Measurements from ENCODE around the gene FMN1.
A peak's percentile ranks its signal among the peaks of the same experiment; 100 is the strongest.

Gene FMN1

GRCh38 chr15:33125894-33126537 is 68.5 kb downstream of the FMN1 start:
- DNase-seq (ENCODE audit: low read depth in 1 of 2, low spot score in 1 of 2), result no peak

DNA sequence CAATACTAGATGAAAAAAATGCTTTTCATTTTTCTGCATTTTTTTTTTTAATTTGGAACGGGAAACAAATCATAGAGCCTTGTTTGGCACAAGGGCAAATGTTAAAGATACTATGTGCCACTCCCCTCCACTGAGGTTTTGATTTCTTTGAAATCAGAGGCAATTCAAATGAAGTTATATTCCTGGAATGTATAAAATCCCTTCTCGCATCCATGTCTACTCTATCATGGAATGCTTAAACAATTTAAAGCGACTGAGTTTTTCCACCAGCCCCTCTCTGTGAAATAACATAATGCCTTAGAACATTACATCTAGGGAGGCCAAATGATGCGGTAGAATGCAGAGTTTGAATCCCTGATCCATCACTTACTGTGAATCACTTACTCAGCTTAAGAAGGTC is 69.7 kb downstream of the FMN1 start:
- DNase-seq (ENCODE audit: low read depth in 1 of 2, low spot score in 1 of 2), result no peak

DNA sequence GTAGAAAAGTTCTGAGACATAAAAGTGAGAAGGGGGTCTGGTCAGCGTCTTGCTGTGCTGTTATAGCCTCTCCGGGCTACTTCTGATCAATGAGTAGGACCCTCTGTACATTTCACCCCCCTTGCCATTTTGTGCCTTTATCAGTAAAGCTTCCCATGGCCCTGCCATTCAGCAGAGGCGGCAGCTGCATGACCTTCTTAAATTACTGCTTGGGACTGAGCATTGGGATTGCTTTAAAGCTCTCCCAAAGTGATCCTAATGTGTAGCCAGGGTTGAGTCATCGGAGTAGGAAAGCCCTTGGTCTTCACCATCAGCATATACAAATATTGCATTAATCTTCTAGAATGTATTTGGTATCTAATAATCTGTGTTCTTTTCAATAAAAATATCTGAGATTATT is 70.2 kb downstream of the FMN1 start:
- no peak for DNase-seq (ENCODE audit: low read depth in 1 of 2, low spot score in 1 of 2)

- no peak for DNase-seq (ENCODE audit: low read depth in 1 of 2, low spot score in 1 of 2)
Measured at GRCh38 chr15:33119865-33120264, 74.6 kb downstream of the FMN1 start.

- DNase-seq (ENCODE audit: low read depth in 1 of 2, low spot score in 1 of 2), result no peak
Measured at GRCh38 chr15:33119273-33119672, 75.2 kb downstream of the FMN1 start.

DNA sequence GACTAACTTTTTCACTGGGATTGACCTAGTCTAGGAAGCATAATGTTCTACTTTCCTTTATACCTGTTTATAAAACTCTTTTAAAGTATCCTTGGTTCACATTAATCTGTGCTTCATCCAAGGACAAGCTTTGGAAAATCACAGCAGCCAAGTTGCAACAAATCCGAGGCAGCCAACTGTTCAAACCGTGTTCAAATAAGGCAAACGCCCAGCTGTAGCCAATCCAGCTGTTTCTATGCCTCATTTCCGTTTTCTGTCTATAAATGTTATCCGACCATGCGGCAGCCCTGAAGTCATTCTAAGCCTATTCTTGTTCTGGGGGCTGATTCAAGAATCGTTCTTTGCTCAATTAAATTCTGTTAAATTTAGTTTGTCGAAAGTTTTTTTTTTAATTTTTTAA is 78.3 kb downstream of the FMN1 start:
- no peak for DNase-seq (ENCODE audit: low read depth in 1 of 2, low spot score in 1 of 2)

DNA sequence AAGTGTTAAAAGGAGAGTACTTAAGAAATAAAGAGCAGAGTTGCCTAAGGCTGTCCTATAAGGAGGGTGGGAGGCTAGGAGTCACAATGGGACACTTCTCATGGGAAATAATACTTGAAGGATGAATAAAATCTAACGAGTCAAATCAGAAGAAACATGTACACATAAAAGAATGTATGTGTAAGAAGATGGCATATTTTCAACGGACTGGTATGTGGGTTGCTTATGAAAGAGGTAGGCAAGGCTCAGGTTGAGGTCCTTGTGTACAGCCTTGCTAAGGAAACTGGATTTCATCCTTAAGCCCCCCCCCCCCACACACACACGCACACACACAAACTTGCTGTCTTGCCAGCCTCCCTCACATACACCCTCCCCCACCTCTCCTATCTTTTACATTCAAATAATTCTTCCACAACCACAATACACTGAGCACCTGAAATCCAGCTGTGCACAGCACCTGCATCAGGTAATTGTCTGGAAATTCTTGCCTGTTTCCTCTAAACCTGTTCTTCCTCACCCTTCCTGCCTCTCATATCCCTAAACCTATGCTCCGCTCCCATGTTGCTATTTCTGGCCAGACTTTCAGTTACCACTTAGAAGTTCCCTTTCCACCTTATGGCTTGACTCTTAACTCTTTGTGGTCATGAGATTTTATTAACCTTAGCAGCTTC is 79.2 kb downstream of the FMN1 start:
- no peak for DNase-seq (ENCODE audit: low read depth in 1 of 2, low spot score in 1 of 2)

GRCh38 chr15:33114374-33114717 is 80.2 kb downstream of the FMN1 start:
- no peak for DNase-seq (ENCODE audit: low read depth in 1 of 2, low spot score in 1 of 2)

DNA sequence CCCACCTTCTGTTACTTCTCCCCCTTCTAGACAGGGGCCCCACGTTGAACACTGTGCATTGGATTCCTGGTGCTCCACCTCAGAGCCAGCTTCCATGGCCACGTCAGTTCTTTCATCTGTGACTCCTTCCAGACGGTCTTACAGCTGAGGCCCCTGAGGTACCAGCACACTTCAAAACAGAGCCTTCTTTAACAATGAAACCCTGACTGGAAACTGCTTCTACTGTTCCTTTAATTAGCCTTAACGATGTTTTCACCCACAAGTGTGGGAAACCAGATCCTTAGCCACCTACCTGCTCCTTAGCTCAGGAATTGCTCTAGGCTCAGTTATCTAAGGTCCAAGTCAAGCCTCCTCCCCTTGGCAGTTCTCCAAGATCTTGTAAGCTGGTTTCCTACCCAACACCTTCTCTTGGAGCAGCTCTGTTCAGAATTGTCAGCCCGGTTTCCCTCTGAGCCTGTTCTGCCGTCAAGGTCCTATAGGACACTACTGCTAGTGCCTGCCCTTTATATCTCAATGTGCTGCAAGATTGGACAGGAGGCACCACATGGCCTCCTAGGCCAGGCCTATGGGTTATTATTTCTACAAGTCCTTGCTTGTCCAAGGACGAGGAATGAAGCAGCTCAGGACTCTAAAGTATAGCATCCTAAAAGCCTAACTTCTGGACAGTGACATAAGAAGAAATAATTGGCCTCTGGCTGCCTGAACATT is 80.7 kb downstream of the FMN1 start:
- DNase-seq (ENCODE audit: low read depth in 1 of 2, low spot score in 1 of 2), result no peak

GRCh38 chr15:33112541-33113105 is 81.9 kb downstream of the FMN1 start:
- no peak for DNase-seq (ENCODE audit: low read depth in 1 of 2, low spot score in 1 of 2)

GRCh38 chr15:33111041-33111451 is 83.5 kb downstream of the FMN1 start:
- DNase-seq (ENCODE audit: low read depth in 1 of 2, low spot score in 1 of 2), result no peak

DNA sequence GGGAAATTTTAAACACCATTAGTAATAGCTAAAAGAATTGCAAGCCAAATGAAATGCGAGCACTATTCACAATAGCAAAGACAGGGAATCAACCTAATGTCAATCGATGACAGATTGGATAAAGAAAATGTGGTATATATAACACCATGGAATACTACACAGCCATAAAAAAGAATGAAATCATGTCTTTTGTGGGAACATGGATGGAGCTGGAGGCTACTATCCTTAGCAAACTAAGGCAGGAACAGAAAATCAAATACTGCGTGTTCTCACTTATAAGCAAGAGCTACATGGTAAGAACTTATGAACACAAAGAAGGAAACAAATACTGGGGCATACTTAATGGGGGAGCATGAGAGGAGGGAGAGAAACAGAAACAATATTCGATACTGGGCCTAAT is 85.2 kb downstream of the FMN1 start:
- no peak for DNase-seq (ENCODE audit: low read depth in 1 of 2, low spot score in 1 of 2)

DNA sequence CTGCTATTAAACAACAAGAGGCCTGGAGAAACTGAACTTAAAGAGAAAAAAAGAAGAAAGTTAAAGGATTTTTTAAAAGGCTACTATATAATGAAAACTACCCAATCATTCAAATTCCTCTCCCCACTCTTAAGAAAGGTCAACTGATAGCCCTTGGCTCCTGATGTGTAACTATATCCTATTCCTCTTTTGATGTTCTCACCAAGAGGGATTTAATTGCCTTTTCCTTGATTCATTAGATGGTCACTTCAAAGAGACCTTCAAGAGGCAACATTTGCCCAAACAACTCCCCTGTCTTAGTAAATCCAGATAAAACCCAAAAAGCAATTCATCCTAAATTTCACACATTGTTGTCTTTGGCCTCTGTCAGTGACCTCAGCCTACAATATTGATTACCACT is 86.0 kb downstream of the FMN1 start:
- no peak for DNase-seq (ENCODE audit: low read depth in 1 of 2, low spot score in 1 of 2)

- DNase-seq (ENCODE audit: low read depth in 1 of 2, low spot score in 1 of 2), result no peak
Measured at GRCh38 chr15:33107950-33108349, 86.6 kb downstream of the FMN1 start.

DNA sequence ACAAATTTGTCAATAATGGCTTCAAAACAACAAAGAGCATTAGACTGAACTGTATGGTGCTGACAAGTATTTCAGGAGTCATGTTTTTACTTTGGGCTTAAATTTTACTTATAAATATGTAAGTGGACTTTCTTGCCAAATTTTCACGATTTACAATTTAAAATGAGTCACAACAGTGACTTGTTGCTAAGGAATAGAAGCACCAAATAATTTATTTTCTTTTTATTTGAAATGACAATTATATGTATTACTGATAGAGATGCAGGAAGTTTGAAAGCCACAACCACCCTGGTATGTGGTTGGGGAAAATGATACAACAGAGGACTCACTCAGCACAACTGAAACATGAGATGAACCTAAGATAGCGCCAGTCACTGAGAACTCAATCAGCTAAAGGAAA is 90.3 kb downstream of the FMN1 start:
- DNase-seq (ENCODE audit: low read depth in 1 of 2, low spot score in 1 of 2), result peak in 1 of 2 donors; percentile 18

DNA sequence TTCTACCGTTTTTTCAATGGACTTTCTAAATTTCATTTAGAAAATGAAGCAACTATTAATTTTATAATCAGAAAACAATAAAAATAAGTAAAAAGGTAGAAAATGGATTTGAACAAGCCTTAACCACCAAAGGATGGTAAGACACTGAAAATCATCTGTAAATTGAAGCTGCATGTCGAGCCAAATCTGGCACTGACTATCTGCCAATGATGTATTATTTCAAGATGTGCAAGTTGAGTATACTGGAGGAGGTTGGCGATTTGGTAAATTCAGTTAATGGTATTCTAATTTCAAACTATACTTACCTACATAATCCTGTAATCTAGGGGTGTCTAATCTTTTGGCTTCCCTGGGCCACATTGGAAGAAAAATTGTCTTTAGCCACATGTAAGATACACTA is 93.5 kb downstream of the FMN1 start:
- no peak for DNase-seq (ENCODE audit: low read depth in 1 of 2, low spot score in 1 of 2)

DNA sequence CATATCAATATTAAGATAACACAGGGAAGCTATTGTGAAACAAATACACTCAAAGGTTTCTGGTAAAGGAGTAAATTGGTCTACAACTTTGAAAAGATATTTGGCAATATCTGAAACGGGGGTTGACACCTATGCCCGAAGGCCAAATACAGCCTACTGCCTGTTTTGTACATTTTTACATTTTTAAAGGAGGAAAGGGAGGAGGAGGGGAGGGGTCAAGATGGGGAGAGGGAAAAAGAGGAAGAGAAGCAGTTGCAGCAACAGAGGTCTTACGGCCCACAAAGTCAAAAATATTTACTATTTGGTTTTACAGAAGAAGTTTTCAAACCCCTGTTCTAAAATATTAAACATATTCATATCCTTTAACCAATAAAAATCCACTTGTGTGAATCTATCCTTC is 94.2 kb downstream of the FMN1 start:
- no peak for DNase-seq (ENCODE audit: low read depth in 1 of 2, low spot score in 1 of 2)

DNA sequence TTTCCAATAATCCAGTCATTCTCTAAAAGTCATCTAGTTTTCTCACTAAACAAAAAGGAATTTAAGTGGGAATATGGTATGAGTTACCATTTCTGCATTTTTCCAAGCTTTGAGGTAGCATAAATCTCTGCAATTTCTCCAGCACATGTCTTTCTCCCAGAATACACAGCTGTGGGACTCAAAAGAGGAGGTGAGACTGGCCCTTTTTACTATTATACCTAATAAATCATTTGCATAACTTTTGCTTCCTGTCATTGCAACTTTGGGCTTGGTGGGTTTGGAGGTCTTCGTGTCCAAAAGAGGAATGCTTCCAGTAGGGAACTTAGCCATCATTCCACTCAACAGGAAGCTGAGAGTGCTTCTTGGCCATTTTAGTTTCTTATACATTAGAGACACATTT is 94.8 kb downstream of the FMN1 start:
- no peak for DNase-seq (ENCODE audit: low read depth in 1 of 2, low spot score in 1 of 2)

DNA sequence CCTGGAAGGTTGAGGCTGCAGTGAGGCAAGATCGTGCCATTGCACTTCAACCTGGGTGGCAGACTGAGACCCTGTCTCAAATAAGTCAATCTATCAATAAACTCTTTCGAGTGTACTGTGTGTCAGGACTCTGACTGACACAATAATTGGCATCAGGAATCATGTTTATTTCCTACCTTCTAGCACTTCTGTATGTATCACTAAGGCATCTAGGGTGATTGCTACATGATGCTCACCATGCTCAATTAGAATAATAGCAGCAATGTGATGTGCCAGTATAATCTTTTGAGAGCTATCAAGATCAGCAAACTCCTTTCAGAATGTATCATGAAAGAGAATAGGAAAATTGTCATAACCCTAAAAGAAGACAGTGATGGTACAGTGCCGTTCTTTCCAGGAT is 95.3 kb downstream of the FMN1 start:
- DNase-seq (ENCODE audit: low read depth in 1 of 2, low spot score in 1 of 2), result no peak

GRCh38 chr15:33098094-33099058 is 96.1 kb downstream of the FMN1 start:
- no peak for DNase-seq (ENCODE audit: low read depth in 1 of 2, low spot score in 1 of 2)

GRCh38 chr15:33096134-33096533 is 98.4 kb downstream of the FMN1 start:
- DNase-seq (ENCODE audit: low read depth in 1 of 2, low spot score in 1 of 2), result no peak
